Activated CD4-positive, alpha-beta memory T cell treated with anti-CD3 and anti-CD28 coated beads, Interleukin-2, amount 10 ng/mL, durations not matched to agents 7 days and 5 days (primary cell): Measurements from ENCODE around the gene ZDHHC11. TPM values are rescaled to one million over a fixed set of nuclear protein-coding genes. Genes with fewer than 3 reads are reported as not detected.
"Not testable (repeated sequence)": the region's sequence is repeated elsewhere in the genome, so short reads cannot be mapped to it uniquely, and the experiment has no call there.

Source experiments
- CTCF ChIA-PET: fragments of 350-600 bp; sonication (Branson Sonifier 250); formaldehyde crosslinking; loops from one replicate; lab custom pipeline; 2021; ENCODE audit warnings: antibody characterized with exemption, inconsistent platforms; lab: Charles Lee
- POLR2A ChIA-PET: fragments of 350-600 bp; sonication (Branson Sonifier 250); formaldehyde crosslinking; loops from one replicate; lab custom pipeline; 2021; ENCODE audit warnings: antibody characterized with exemption; lab: Charles Lee
- DNase-seq: peaks from one replicate; pipeline ENCODE4 v3.0.0-alpha.2; 2020
- H3K27ac Mint-ChIP-seq: one replicate; pipeline ENCODE4 v1.8.0; 2021; ENCODE audit warnings: mild to moderate bottlenecking, mixed read lengths
- H3K27me3 Mint-ChIP-seq: one replicate; pipeline ENCODE4 v1.8.0; 2021; ENCODE audit warnings: mixed read lengths
- H3K36me3 Mint-ChIP-seq: one replicate; pipeline ENCODE4 v1.8.0; 2021; ENCODE audit warnings: low read depth, mixed read lengths
- H3K4me1 Mint-ChIP-seq: one replicate; pipeline ENCODE4 v1.8.0; 2021; ENCODE audit warnings: mixed read lengths
- H3K4me3 Mint-ChIP-seq: one replicate; pipeline ENCODE4 v1.8.0; 2021; ENCODE audit warnings: mild to moderate bottlenecking, mixed read lengths
- H3K9me3 Mint-ChIP-seq: one replicate; pipeline ENCODE4 v1.8.0; 2021; ENCODE audit warnings: mixed read lengths
- total RNA-seq, 2 experiments: library from RNA; stranded (reverse); gene quantifications; one replicate each; pipeline ENCODE4 v1.2.3, GENCODE V29; 2021

Gene ZDHHC11
- total RNA-seq, 2 experiments from 2014 or later, result 5.8 to 6.6 TPM

GRCh38 chr5:763998-764781 lies 86.6 kb downstream of the ZDHHC11 start:
- DNase-seq, result peak; percentile 14
- H3K27ac Mint-ChIP-seq, result no peak overlapping the region
- H3K9me3 Mint-ChIP-seq, result peaks cover 3% of the 10 kb centered on the region
- peaks cover 2% of the 10 kb centered on the region for H3K4me1 Mint-ChIP-seq
- ChIA-PET POLR2A (no interaction called here), CTCF (no interaction called here)
- no peak overlapping the region for H3K4me3 Mint-ChIP-seq
- no peaks in the 10 kb centered on the region for H3K27me3 Mint-ChIP-seq
- no peaks in the 10 kb centered on the region for H3K36me3 Mint-ChIP-seq

- ChIA-PET POLR2A (no interaction called here), CTCF (no interaction called here)
- no peak overlapping the region for H3K27ac Mint-ChIP-seq
- peak; percentile 15 for DNase-seq
- H3K9me3 Mint-ChIP-seq, result peaks cover 3% of the 10 kb centered on the region
- peaks cover 10% of the 10 kb centered on the region for H3K4me1 Mint-ChIP-seq
- no peak overlapping the region for H3K4me3 Mint-ChIP-seq
- H3K36me3 Mint-ChIP-seq, result no peaks in the 10 kb centered on the region
- no peaks in the 10 kb centered on the region for H3K27me3 Mint-ChIP-seq
Observed at GRCh38 chr5:763397-763796, 87.4 kb downstream of the ZDHHC11 start.

GRCh38 chr5:762996-763395 lies 87.8 kb downstream of the ZDHHC11 start:
- H3K4me1 Mint-ChIP-seq, result peaks cover 14% of the 10 kb centered on the region
- DNase-seq, H3K4me3 Mint-ChIP-seq, POLR2A ChIA-PET, H3K36me3 Mint-ChIP-seq, H3K9me3 Mint-ChIP-seq, H3K27me3 Mint-ChIP-seq, H3K27ac Mint-ChIP-seq: not testable (repeated sequence)
- CTCF ChIA-PET, result interaction anchor here (0.8 kb wide), 1 partner anchor 375 kb away, joined by 3 read pairs; no protein-coding TSS in a partner anchor

- DNase-seq, result peak; percentile 14
- Mint-ChIP-seq H3K9me3 (peaks cover 3% of the 10 kb centered on the region), H3K27ac (no peak overlapping the region), H3K27me3 (no peaks in the 10 kb centered on the region), H3K4me3 (no peak overlapping the region), H3K4me1 (peaks cover 17% of the 10 kb centered on the region), H3K36me3 (no peaks in the 10 kb centered on the region)
- ChIA-PET CTCF (interaction anchor here (0.8 kb wide), 1 partner anchor 376 kb away, joined by 3 read pairs; no protein-coding TSS in a partner anchor), POLR2A (no interaction called here)
Observed at GRCh38 chr5:761854-762710, 88.7 kb downstream of the ZDHHC11 start.

- Mint-ChIP-seq H3K4me1 (peaks cover 17% of the 10 kb centered on the region), H3K36me3 (no peaks in the 10 kb centered on the region), H3K27me3 (no peaks in the 10 kb centered on the region), H3K27ac (no peak overlapping the region), H3K9me3 (peaks cover 3% of the 10 kb centered on the region), H3K4me3 (no peak overlapping the region)
- peak; percentile 14 for DNase-seq
- ChIA-PET CTCF (no interaction called here), POLR2A (no interaction called here)
Observed at GRCh38 chr5:761059-761771, 89.6 kb downstream of the ZDHHC11 start.

- Mint-ChIP-seq H3K27me3 (no peaks in the 10 kb centered on the region), H3K36me3 (no peaks in the 10 kb centered on the region), H3K9me3 (peaks cover under 1% of the 10 kb centered on the region), H3K4me1 (peaks cover 17% of the 10 kb centered on the region), H3K4me3 (no peak overlapping the region), H3K27ac (no peak overlapping the region)
- ChIA-PET CTCF (no interaction called here), POLR2A (no interaction called here)
- peak; percentile 14 for DNase-seq
Observed at GRCh38 chr5:760363-761058, 90.3 kb downstream of the ZDHHC11 start.

GRCh38 chr5:759781-760362 lies 90.9 kb downstream of the ZDHHC11 start:
- H3K27ac Mint-ChIP-seq, result no peak overlapping the region
- no peaks in the 10 kb centered on the region for H3K36me3 Mint-ChIP-seq
- H3K4me3 Mint-ChIP-seq, result no peak overlapping the region
- H3K9me3 Mint-ChIP-seq, result no peaks in the 10 kb centered on the region
- ChIA-PET POLR2A (no interaction called here), CTCF (no interaction called here)
- DNase-seq, result peak; percentile 14
- H3K4me1 Mint-ChIP-seq, result peaks cover 17% of the 10 kb centered on the region
- no peaks in the 10 kb centered on the region for H3K27me3 Mint-ChIP-seq

- Mint-ChIP-seq H3K27me3 (no peaks in the 10 kb centered on the region), H3K4me3 (peak overlapping the region; percentile 0), H3K27ac (no peak overlapping the region), H3K36me3 (no peaks in the 10 kb centered on the region), H3K4me1 (peaks cover 17% of the 10 kb centered on the region), H3K9me3 (no peaks in the 10 kb centered on the region)
- CTCF ChIA-PET, result no interaction called here
- DNase-seq, result peak; percentile 38
- POLR2A ChIA-PET, result no interaction called here
Observed at GRCh38 chr5:759111-759751, 91.6 kb downstream of the ZDHHC11 start.

- Mint-ChIP-seq H3K36me3 (no peaks in the 10 kb centered on the region), H3K27ac (no peak overlapping the region), H3K27me3 (no peaks in the 10 kb centered on the region), H3K4me3 (peak overlapping the region; percentile 0), H3K9me3 (no peaks in the 10 kb centered on the region), H3K4me1 (peaks cover 17% of the 10 kb centered on the region)
- POLR2A ChIA-PET, result no interaction called here
- DNase-seq, result peak; percentile 14
- CTCF ChIA-PET, result no interaction called here
Observed at GRCh38 chr5:758698-759053, 92.1 kb downstream of the ZDHHC11 start.

GRCh38 chr5:757931-758697 lies 92.7 kb downstream of the ZDHHC11 start:
- Mint-ChIP-seq H3K4me3 (no peak overlapping the region), H3K27me3 (no peaks in the 10 kb centered on the region), H3K36me3 (no peaks in the 10 kb centered on the region), H3K4me1 (peaks cover 17% of the 10 kb centered on the region), H3K9me3 (no peaks in the 10 kb centered on the region), H3K27ac (no peak overlapping the region)
- DNase-seq, result peak; percentile 18
- ChIA-PET CTCF (no interaction called here), POLR2A (no interaction called here)

- no peak overlapping the region for H3K27ac Mint-ChIP-seq
- POLR2A ChIA-PET, result no interaction called here
- H3K36me3 Mint-ChIP-seq, result no peaks in the 10 kb centered on the region
- H3K4me1 Mint-ChIP-seq, result peaks cover 17% of the 10 kb centered on the region
- no peaks in the 10 kb centered on the region for H3K27me3 Mint-ChIP-seq
- H3K4me3 Mint-ChIP-seq, result no peak overlapping the region
- DNase-seq, result no peak
- CTCF ChIA-PET, result no interaction called here
- no peaks in the 10 kb centered on the region for H3K9me3 Mint-ChIP-seq
Observed at GRCh38 chr5:757346-757930, 93.3 kb downstream of the ZDHHC11 start.
